ENCODE measurements around the gene MRI1. TPM values are rescaled to one million over a fixed set of nuclear protein-coding genes. Genes with fewer than 3 reads are reported as not detected.
A peak's percentile ranks its signal among the peaks of the same experiment; 100 is the strongest.
"Not testable (repeated sequence)": the region's sequence is repeated elsewhere in the genome, so short reads cannot be mapped to it uniquely, and the experiment has no call there.

The MRI1 gene
- 19.2 and 26.9 TPM in 2 replicates for total RNA-seq (2014; rRNA removed; shearing (Covaris generic))

- no peak for DNase-seq (ENCODE audit: low spot score)
These were observed at the start of gene MRI1 for GRCh38 chr19:13764101-13764807. Gene MRI1 (plus strand): TSS chr19:13764522. CDS start chr19:13764589, 67 bp downstream.

GRCh38 chr19:13717194-13717643 lies 47.1 kb upstream of the MRI1 start:
- peak; percentile 38 for DNase-seq (ENCODE audit: low spot score)

- peak; percentile 44 for DNase-seq (ENCODE audit: low spot score)
These were observed 45.6 kb upstream of the MRI1 start for GRCh38 chr19:13718733-13719132.

GRCh38 chr19:13722146-13722545 lies 42.2 kb upstream of the MRI1 start:
- DNase-seq (ENCODE audit: low spot score), result no peak

- DNase-seq (ENCODE audit: low spot score), result peak; percentile 60
These were observed 41.1 kb upstream of the MRI1 start for GRCh38 chr19:13723206-13723605.

- no peak for DNase-seq (ENCODE audit: low spot score)
These were observed 38.0 kb upstream of the MRI1 start for GRCh38 chr19:13726323-13726722.

- peak; percentile 55 for DNase-seq (ENCODE audit: low spot score)
These were observed 36.5 kb upstream of the MRI1 start for GRCh38 chr19:13727798-13728197.

GRCh38 chr19:13729859-13730258 lies 34.5 kb upstream of the MRI1 start:
- DNase-seq (ENCODE audit: low spot score), result peak; percentile 24

GRCh38 chr19:13731147-13731964 lies 33.0 kb upstream of the MRI1 start:
- peak; percentile 98 for DNase-seq (ENCODE audit: low spot score)

GRCh38 chr19:13732337-13732736 lies 32.0 kb upstream of the MRI1 start:
- no peak for DNase-seq (ENCODE audit: low spot score)

- no peak for DNase-seq (ENCODE audit: low spot score)
These were observed 29.6 kb upstream of the MRI1 start for GRCh38 chr19:13734751-13735150.

GRCh38 chr19:13738073-13738472 lies 26.2 kb upstream of the MRI1 start:
- DNase-seq (ENCODE audit: low spot score), result no peak

GRCh38 chr19:13741893-13742292 lies 22.4 kb upstream of the MRI1 start:
- DNase-seq (ENCODE audit: low spot score), result no peak

GRCh38 chr19:13742756-13743155 lies 21.6 kb upstream of the MRI1 start:
- DNase-seq (ENCODE audit: low spot score), result no peak

- DNase-seq (ENCODE audit: low spot score), result no peak
These were observed 20.1 kb upstream of the MRI1 start for GRCh38 chr19:13744174-13744573.

GRCh38 chr19:13747098-13747453 lies 17.2 kb upstream of the MRI1 start:
- DNase-seq (ENCODE audit: low spot score), result no peak

GRCh38 chr19:13748169-13748828 lies 16.0 kb upstream of the MRI1 start:
- DNase-seq (ENCODE audit: low spot score), result peak; percentile 46

GRCh38 chr19:13751436-13751835 lies 12.9 kb upstream of the MRI1 start:
- no peak for DNase-seq (ENCODE audit: low spot score)

GRCh38 chr19:13753622-13754021 lies 10.7 kb upstream of the MRI1 start:
- not testable (repeated sequence) for DNase-seq (ENCODE audit: low spot score)

- DNase-seq (ENCODE audit: low spot score), result no peak
These were observed 8.1 kb upstream of the MRI1 start for GRCh38 chr19:13756210-13756609.

GRCh38 chr19:13757805-13758772 lies 6.2 kb upstream of the MRI1 start:
- DNase-seq (ENCODE audit: low spot score), result no peak
